ENCODE results near the gene CDY2A. TPM values are rescaled to one million over a fixed set of nuclear protein-coding genes. Genes with fewer than 3 reads are reported as not detected.

Gene CDY2A
- not detected in 2 replicates for total RNA-seq

GRCh38 chrY:18025487-18025886, at the start of gene CDY2A:
Gene CDY2A, plus strand, starts transcription at chrY:18025787. Its CDS starts 328 bp downstream, at chrY:18026115.

Other genes starting within 250 kb of the CDY2A start
- gene CDY2B, start 145.6 kb upstream of the CDY2A start, total RNA-seq, result not detected in 2 replicates